Measurements from ENCODE around the gene PDX1.

PDX1 gene

DNA sequence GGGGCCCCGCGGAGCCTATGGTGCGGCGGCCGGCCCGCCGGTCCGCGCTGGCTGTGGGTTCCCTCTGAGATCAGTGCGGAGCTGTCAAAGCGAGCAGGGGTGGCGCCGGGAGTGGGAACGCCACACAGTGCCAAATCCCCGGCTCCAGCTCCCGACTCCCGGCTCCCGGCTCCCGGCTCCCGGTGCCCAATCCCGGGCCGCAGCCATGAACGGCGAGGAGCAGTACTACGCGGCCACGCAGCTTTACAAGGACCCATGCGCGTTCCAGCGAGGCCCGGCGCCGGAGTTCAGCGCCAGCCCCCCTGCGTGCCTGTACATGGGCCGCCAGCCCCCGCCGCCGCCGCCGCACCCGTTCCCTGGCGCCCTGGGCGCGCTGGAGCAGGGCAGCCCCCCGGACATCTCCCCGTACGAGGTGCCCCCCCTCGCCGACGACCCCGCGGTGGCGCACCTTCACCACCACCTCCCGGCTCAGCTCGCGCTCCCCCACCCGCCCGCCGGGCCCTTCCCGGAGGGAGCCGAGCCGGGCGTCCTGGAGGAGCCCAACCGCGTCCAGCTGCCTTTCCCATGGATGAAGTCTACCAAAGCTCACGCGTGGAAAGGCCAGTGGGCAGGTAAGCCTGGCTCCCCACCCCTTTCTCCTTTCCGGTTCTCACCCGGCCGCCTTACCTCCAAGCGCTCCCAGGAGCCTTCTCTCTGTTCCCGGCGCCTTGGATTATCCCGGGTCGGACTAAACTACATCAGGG is at the start of gene PDX1:
PDX1 (plus strand) TSS at position 67 of the 743 bp plus-strand sequence; CDS start at position 206, 139 bp downstream.
- no peak for DNase-seq (ENCODE audit: low read depth)

DNA sequence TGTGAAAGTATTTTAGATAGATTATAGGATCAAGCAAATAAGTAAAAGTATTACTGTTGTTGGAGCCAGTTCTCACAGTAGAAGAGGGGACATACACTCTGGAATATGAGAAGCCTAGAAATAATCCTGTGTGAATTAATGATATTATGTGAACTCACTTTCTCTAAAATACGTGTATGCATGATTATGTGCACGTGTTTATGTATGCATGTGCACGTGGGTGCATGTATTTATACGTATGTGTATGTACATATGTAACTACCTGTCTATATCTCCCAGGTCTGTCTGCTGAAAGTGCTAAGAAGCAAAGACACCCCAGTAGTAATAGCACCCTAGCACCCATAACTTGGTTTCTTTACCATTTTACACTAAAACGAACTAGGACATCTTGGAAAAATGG is 41.5 kb upstream of the PDX1 start:
- DNase-seq (ENCODE audit: low read depth): no peak

DNA sequence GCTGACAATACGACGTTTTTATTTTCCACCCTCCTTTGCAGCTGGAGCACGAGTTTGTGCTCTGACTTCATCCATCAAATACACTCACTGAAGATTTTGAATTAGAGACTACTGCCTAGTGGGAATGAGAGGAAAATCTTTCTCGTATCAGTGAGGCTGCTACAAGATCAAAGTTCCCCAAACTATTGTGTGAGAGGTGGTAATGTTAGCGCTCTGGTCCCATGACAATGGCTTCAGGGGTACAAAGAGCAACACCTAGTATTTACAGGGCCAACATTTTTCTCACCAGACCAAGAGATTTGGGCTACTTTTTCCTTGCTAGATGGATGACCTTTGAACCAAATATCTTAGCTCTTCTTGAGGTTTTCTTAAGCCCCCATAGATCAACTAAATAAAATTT is 30.3 kb upstream of the PDX1 start:
- DNase-seq (ENCODE audit: low read depth): no peak

DNA sequence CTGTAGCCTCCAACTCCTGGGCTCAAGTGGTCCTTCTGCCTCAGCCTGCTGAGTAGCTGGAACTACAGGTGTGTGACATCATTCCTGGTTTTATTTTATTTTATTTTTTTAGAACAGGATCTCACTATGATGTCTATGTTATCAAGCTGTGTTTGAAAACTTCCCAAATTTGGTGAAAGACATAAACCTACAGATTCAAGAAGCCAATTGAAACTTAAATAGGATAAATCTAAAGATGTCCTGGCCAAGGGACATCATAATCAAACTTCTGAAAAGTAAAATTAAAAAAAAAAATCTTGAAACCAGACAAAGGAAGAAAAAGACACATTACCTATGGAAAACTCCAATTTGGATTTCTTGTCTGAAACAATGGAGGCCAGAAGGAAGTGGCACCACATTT is 23.1 kb upstream of the PDX1 start:
- DNase-seq (ENCODE audit: low read depth): no peak

DNA sequence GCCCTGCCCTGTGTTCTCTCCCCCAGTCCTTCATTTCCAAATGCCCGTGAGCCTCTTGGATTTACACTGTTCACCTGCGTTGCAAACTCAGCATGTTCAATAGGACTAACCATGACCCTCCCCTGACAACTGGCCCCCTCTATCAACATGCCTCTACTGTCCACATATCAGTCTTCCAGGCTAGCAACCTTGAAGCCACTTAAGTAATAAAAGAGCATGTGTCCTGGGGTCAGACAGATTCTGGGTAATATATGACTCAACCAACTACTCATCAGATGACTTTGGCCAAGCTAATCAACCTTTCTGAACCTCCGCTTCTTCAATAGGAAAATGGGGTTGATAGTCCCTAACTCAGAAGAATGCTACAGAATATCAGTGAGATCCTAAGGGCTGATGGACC is 15.1 kb upstream of the PDX1 start:
- DNase-seq (ENCODE audit: low read depth): no peak

DNA sequence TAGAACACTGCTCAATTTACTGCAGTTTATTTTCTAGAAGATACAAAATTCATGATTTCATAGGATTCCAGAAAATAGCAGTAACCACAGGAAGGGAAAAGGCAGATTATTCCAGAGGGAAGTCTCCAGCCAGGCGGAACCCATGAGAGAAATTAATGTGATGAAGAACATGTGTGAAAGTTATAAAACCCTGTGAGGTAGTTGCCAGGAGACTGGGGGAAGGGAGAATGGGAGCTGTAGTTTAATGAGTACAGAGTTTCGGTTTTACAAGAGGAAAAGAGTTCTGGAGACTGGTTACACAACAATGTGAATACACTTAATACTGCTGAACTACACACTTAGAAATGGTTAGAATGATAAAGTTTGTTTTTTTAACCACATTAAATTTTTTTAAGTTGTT is 14.2 kb upstream of the PDX1 start:
- DNase-seq (ENCODE audit: low read depth): no peak

DNA sequence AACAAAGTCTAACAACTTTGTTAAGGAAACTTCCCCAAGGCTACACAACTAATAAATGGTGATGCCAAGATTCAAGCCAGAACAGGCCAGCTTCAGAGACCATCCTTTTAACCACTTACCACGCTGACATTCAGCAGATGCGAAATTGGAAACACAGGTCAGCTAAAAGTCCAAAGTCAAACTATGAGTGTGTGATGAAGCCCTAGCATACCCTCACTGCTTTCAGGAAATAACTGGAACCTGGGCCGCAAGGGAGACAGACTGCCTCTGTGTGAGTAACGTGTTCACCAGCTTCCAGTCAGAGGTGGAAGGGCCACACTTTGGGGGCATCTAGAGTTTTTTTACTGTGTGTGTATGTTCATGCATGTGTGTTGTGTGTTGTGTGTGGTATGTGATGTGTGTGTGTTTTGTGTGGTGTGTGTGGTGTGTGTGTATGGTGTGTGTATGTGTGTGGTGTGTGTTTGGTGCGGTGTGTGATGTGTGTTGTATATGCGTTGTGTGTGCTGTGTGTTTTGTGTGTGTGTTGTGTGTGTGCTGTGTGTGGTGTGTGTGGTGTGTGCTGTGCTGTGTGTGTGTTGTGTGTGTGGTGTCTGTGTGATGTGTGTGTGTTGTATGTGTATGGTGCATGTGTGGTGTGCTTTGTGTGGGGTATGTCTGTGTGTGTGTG is 12.5 kb upstream of the PDX1 start:
- DNase-seq (ENCODE audit: low read depth): no peak

DNA sequence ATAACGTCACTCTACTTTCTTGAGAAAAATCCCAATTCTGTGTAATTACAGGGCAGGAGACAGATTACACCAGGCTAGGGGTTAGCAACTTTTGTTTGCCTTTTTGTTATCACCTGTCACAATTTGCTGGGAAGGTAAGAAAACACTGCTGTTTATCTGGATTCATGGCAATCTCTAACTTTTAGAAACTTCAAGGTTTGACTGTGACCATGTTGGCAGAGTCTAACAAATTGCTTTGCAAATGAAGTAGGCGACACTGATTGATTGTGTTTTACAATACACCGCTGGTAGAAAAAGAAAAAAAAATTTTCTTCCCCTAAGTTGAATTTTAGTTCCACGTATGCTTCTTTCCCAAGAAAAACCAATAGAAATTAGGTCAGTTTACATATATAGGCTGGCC is 10.4 kb upstream of the PDX1 start:
- no peak for DNase-seq (ENCODE audit: low read depth)

DNA sequence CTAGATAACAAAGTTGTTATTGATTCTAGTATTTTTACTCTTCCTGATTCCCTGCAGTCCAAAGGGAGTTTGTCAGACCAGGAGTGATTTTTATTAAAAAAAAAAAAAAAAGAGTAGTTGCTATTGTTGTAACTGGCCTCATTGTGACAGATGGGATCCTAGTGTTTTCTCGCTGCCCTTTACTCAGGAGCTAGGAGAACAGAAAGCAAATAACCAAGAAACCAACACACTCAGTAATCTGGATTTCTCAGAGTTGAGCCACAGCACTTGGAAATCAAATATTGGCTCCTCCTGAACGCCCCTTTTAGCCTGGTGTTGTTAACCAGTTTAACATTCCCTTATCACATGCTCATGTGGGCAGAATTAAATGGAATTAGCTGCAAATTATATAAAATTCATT is 8.3 kb upstream of the PDX1 start:
- DNase-seq (ENCODE audit: low read depth): no peak

DNA sequence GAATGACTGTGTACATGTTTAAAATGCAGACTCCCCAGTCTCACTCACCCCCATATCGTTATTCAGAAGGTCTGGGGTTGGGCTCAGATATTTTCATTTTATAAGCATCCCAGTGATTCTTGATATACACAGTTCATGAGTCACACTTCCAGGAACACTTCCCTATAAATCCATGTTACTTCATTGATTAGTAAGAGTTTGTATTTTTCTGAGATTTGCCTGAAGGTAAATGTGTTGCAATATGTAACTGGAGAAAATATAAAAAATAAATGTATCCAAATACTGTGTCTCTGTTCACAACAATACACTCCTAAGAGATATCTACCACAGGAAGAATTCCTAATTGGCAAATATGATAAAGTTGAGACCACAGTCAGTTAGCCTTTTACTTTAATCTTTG is 6.6 kb upstream of the PDX1 start:
- no peak for DNase-seq (ENCODE audit: low read depth)

DNA sequence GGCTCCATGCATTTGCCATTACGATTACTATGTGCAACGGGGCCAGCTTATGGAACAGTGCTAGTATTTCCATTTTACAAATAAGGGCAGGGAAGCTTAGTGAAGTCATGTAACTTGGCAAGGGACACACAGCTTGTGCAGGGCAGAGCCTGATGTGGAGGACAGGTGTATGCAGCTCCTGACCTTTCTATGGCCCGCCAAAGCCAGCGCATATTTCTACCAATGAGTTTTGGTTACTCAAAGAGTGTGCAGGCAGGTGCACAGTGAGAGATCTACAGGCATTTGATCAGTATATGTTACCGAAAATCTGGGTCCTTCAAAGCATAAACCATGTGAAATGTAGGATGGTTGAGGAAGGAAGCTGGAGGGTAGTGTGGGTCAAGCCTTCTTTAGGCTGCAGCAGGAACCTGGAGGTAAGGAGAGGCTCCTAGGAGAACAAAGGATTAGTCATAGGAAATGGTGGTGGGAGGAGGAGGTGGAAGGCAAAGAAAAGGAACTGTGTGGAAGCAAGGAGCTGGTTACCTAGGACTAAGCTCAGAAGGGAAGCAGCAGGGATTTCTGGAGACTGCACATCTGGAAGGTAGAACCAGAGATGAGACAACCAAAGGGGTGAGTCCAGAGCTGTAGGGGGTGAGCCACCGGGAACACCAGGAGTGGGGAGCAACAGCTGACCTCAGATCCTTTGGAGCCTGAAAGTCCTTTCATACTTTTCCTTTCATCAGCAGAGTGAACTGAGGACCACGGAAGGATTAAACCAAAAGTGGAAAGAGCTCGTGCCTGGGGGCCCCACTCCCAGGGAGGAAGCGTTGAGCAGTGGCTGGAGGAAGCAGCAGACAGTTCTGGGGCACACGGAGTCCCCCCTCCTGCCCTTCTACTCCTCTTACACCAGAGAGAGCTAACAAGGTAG is 4.2 kb upstream of the PDX1 start:
- DNase-seq (ENCODE audit: low read depth): no peak

DNA sequence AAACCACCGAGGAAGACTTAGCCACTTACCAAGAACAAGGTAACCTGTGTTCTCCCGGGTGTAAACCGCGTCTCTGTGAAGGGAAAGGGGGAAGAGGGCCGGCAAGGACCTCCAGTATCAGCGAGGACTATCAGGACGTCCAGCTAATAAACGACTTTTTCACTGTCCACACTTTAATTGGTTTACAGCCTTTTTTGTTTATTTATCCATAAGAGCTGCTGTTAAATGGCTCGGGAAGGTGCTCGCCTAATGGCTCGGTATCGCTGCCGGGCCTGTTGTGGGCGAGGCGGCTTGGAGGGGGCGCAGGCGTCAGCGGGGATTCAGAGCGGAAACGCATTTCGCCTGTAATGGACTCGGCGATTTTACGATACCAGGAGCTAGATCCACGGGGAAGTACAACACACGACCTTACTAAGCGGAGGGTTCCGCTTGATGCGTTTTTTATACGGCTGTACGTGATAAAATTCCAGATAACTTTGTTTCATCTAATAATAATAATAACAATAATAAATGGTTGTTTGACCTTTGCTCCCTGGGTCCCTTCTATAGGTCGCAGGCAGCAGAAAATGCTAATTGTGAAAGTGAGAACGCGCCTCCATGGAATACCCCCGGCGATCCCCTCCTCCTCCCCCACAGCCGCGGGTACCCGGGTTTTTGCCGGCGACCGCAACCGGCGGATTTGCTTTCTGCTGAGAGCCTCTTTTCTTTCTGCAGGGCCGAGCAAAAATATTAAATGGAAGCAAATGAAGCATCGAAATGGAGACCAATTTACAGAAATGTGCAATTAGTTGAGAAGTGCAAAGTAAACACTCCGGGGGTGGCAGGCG is 2.5 kb upstream of the PDX1 start:
- DNase-seq (ENCODE audit: low read depth): no peak

DNA sequence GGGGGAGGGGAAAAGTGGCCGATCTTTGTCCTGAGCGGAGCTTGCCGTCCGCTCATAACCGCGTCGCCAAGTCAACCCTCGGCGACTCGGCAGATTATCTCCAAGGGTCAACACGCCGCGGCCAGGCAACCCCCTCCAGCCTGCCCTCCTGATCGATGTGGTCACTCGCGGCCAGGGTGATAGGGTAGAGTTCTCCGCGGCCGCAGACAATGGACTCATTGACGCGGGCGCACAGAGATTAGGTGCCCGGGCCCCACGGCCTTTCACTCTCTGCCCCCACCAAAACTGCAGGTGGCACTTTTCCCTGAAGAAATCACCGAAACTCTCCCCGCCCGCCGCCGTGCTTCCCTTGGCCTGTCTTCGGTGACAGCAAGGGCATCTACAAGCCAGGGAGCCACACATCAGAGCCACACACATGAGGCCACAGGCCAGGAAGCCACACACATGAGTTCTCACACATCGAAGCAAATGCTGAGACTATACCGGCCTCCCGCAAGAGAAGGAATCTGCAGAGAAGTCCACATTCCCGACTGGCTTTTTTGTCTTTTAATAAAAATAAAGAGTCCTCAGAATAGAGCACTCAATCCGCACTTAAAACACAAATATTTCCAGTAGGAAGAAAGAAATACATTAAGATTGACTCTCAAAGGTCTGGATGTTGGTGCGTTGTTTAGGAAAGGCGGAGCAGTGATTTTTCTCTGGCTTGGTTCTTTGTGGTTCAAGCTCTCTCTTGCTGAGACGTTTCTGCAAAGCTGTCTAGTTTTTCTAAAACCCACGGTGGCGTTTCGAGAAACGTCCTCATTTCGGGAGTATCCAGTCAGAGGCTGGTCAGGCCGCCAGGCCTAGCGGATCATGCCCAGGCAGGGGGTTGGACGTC is 1.5 kb upstream of the PDX1 start:
- DNase-seq (ENCODE audit: low read depth): no peak

DNA sequence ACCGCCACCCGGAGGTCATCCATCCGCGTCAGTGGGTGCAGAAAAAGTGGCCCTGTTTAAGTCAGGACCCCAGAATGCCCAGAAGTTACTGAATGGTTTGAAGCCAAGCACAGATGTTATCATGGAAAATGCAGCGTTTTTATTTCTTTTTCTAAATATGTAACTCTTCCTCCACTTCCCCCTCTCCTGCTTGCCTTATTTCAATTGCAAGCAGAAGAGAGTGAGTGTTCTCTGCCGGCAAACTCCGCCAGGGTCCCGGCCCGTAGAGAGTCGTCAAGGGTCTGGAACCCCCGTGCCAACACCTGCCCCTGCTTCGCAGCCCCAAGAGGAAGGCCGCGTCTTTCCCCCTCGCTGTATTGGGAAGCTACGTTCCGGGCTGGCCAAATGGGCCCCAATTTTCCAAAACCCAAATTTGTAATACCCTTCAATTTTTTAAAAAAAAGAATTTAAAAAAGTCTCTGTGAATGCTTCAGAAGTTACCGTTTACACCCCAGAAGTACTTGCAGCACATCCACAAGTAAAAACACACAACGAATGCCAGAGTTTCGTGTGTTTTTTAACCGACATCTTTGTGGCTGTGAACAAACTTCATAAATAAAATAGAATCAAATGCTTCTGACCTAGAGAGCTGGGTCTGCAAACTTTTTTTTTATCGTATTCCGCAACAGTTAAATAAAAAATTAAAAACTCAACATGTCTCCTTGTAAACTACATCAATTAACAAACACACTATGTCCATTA is 712 bp upstream of the PDX1 start:
- DNase-seq (ENCODE audit: low read depth): no peak

DNA sequence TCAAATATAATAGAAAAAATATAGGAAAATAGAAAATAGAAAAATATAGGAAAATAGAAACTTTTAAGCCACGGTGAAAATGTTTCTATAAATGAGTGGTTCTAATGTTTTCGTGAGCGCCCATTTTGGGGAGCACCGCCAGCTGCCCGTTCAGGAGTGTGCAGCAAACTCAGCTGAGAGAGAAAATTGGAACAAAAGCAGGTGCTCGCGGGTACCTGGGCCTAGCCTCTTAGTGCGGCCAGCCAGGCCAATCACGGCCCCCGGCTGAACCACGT is 204 bp upstream of the PDX1 start:
- DNase-seq (ENCODE audit: low read depth): no peak

DNA sequence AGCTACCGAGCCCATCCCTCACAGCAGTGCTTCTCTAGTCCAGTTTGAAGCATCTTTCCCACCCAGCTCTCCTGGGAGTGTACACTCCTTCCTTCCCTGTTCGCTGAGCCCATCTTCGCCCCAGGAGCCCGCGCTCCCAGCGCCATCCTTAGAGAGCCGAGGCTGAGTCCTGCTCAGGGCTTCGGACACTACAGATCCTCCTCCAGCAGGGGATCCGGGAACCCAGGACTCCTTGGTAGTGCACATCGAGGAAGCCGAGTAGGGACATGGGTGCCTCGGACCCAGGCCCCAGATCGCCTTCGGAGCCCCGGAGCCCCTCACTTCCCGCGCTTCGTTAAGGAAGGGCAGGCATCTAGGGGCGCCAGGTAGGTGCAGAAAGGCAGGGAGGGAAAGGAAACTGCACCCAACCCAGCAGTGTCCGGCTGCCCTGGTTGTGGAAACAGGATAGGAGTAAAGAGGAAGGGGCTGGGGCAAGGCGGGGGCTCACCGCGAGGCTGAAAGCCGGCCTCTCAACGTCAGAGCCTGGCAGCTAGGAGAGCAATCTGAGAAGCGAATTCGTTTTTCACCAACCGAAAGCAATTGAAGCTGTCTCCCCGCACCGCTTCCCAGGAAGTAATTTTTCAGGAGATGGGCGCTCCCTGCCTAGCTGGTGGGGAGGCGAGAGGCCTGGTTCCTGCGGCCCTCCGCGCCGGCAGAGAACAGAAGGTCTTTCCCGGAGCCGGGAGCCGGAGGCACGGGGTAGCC is 1.0 kb downstream of the PDX1 start:
- DNase-seq (ENCODE audit: low read depth): no peak

DNA sequence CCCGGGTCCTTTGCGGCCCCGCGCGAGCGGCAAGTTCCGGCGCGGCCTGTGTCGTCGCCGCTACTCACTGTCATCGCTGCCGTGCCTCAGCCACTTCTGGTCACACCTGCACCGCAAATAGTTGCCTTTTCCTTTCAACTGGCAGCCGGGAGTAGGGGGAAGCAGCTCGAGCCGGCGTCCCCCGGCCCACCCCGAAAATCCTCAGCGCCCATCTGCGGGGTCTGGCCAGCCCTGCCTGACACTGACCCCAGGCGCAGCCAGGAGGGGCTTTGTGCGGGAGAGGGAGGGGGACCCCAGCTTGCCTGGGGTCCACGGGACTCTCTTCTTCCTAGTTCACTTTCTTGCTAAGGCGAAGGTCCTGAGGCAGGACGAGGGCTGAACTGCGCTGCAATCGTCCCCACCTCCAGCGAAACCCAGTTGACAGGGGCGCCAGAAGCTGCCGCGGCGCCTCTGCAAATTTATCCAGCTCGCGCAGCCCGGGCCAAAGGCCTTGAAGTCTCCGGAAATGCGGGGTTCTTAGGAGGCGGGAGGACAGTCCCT is 1.7 kb downstream of the PDX1 start:
- DNase-seq (ENCODE audit: low read depth): no peak

DNA sequence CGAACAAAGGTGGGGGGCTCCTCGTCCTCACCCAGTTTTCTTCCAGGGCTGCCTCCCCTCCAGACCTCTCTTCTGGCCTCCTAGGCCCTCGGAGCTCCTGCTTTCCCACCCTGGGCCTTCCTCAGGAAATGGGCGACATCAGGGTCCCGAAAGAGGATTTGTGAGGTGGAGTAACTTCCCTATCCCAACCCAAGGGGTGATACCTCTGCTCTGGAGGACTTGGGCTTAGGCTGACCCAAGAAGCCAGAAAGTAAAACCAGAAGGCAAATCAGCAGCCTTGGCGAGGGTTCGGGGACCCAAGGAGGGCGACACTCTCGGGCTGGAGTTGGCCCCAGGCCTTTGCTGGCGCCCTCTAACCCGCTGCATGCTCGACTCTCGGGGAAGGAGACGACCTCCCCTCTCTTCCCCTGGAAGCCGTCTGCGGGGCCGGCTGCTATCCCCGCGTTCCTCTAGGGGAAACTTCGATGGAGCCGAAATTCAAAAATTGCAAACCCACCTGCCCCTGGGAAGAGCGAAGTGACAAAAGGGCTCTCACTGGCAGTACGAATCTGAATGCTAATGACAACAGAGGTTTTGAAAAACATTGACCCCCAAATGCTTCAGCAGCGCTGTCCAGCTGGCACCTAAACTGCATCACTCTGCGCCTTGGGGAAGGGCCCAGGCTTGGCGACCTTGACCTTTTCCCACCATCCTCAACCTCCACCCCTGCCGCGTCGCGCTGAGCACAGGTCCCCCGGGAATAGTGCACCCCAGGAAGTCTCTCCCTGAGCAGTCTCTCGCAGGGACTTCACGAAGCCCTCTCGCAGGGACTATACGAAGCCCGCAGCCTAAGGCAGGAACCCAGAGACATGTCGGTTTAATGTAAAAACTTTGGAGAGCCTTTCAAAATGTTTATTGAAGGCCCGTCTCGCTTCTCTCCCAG is 2.4 kb downstream of the PDX1 start:
- no peak for DNase-seq (ENCODE audit: low read depth)
